SHP77 treated with DMSO at 0.1 percent for 48 hours (cell line): ENCODE measurements around the gene ZNF555.

ENCODE experiments used
- DNase-seq: peaks from one replicate; lab custom pipeline; 2025; lab: John Stamatoyannopoulos, UW

The ZNF555 gene

GRCh38 chr19:2824129-2824528, 17.1 kb upstream of the ZNF555 start:
- DNase-seq: no peak

GRCh38 chr19:2827022-2827421, 14.3 kb upstream of the ZNF555 start:
- no peak for DNase-seq

- no peak for DNase-seq
Measured at GRCh38 chr19:2827840-2828489, 13.3 kb upstream of the ZNF555 start.

GRCh38 chr19:2834294-2834871, 6.9 kb upstream of the ZNF555 start:
- no peak for DNase-seq

- DNase-seq: no peak
Measured at GRCh38 chr19:2837430-2837829, 3.8 kb upstream of the ZNF555 start.

GRCh38 chr19:2841855-2842574, 740 bp downstream of the ZNF555 start:
- no peak for DNase-seq

GRCh38 chr19:2845107-2845506, 3.8 kb downstream of the ZNF555 start:
- DNase-seq: no peak

GRCh38 chr19:2846180-2846894, 5.1 kb downstream of the ZNF555 start:
- no peak for DNase-seq

- no peak for DNase-seq
Measured at GRCh38 chr19:2847507-2847906, 6.2 kb downstream of the ZNF555 start.

GRCh38 chr19:2848616-2849015, 7.3 kb downstream of the ZNF555 start:
- no peak for DNase-seq

- no peak for DNase-seq
Measured at GRCh38 chr19:2850256-2850925, 9.1 kb downstream of the ZNF555 start.

GRCh38 chr19:2852598-2852997, 11.3 kb downstream of the ZNF555 start:
- DNase-seq: no peak

GRCh38 chr19:2853015-2853606, 11.8 kb downstream of the ZNF555 start:
- no peak for DNase-seq

- no peak for DNase-seq
Measured at GRCh38 chr19:2854849-2855248, 13.6 kb downstream of the ZNF555 start.

- no peak for DNase-seq
Measured at GRCh38 chr19:2856457-2857050, 15.3 kb downstream of the ZNF555 start.

GRCh38 chr19:2858864-2859263, 17.6 kb downstream of the ZNF555 start:
- DNase-seq: no peak

- no peak for DNase-seq
Measured at GRCh38 chr19:2863816-2864215, 22.5 kb downstream of the ZNF555 start.

GRCh38 chr19:2865334-2866100, 24.2 kb downstream of the ZNF555 start:
- DNase-seq: no peak

- DNase-seq: no peak
Measured at GRCh38 chr19:2866495-2867024, 25.3 kb downstream of the ZNF555 start.
